PC-3 (cell line): ENCODE measurements around the gene RNLS. TPM values are rescaled to one million over a fixed set of nuclear protein-coding genes. Genes with fewer than 3 reads are reported as not detected.

Source experiments
- ATAC-seq: fragments of 200-7000 bp; cut with Tn5 transposase; 2 replicates; pipeline ENCODE4 v1.9.1; 2020; ENCODE audit warnings: mild to moderate bottlenecking, moderate library complexity
- BruUV-seq: library from RNA; stranded (reverse); fragments of 400-500 nt; replicated peaks from 2 replicates; lab custom pipeline; 2021; lab: Mats Ljungman, UMichigan
- CTCF ChIA-PET: fragments of 300-600 bp; sonication (Branson Sonifier 250); formaldehyde crosslinking; loops from one replicate; lab custom pipeline; 2022; ENCODE audit warnings: antibody characterized with exemption; lab: Charles Lee
- POLR2A ChIA-PET: fragments of 300-600 bp; sonication (Branson Sonifier 250); formaldehyde crosslinking; loops from one replicate; lab custom pipeline; 2022; ENCODE audit warnings: antibody characterized with exemption; ENCODE audit not compliant: unreplicated experiment; lab: Charles Lee
- DNase-seq: peaks from one replicate; pipeline ENCODE4 v3.0.0-alpha.2; 2015
- H2AFZ ChIP-seq: fragments of 300-600 bp; sonication (generic); 2 replicates; pipeline ENCODE4 v1.6.0; 2016; ENCODE audit warnings: antibody characterized with exemption, low read length
- H3F3A ChIP-seq: fragments of 300-600 bp; sonication (generic); one replicate; pipeline ENCODE4 v1.6.0; 2017; ENCODE audit warnings: antibody characterized with exemption, low read length, control low read depth, mild to moderate bottlenecking; ENCODE audit not compliant: unreplicated experiment
- H3K27ac ChIP-seq: fragments of 300-600 bp; sonication (generic); 2 replicates; pipeline ENCODE4 v1.5.1; 2016; ENCODE audit warnings: mild to moderate bottlenecking, low read length
- H3K27me3 ChIP-seq: fragments of 300-600 bp; sonication (generic); 2 replicates; pipeline ENCODE4 v1.6.1; 2016; ENCODE audit warnings: low read length, mixed read lengths
- H3K36me3 ChIP-seq: fragments of 300-600 bp; sonication (generic); 2 replicates; pipeline ENCODE4 v1.6.1; 2016; ENCODE audit warnings: low read depth, mixed run types, low read length, mixed read lengths
- H3K4me1 ChIP-seq: fragments of 300-600 bp; sonication (generic); 2 replicates; pipeline ENCODE4 v1.5.1; 2016; ENCODE audit warnings: low read length; ENCODE audit not compliant: insufficient read depth
- H3K4me2 ChIP-seq: fragments of 300-600 bp; sonication (generic); 2 replicates; pipeline ENCODE4 v1.6.0; 2016; ENCODE audit warnings: low read length
- H3K4me3 ChIP-seq: fragments of 300-600 bp; sonication (generic); 2 replicates; pipeline ENCODE4 v1.5.1; 2016; ENCODE audit warnings: mild to moderate bottlenecking, low read length, mixed read lengths
- H3K79me2 ChIP-seq: fragments of 300-600 bp; sonication (generic); 2 replicates; pipeline ENCODE4 v1.6.1; 2017; ENCODE audit warnings: low read length, mixed read lengths
- H3K9ac ChIP-seq: fragments of 300-600 bp; sonication (generic); 2 replicates; pipeline ENCODE4 v1.6.0; 2016; ENCODE audit warnings: mild to moderate bottlenecking, low read length
- H3K9me2 ChIP-seq: fragments of 300-600 bp; sonication (generic); replicated peaks from 2 replicates; pipeline ENCODE4 v1.6.1; 2016; ENCODE audit warnings: mixed run types, low read length, mixed read lengths
- H3K9me3 ChIP-seq: fragments of 300-600 bp; sonication (generic); 2 replicates; pipeline ENCODE4 v1.6.1; 2016; ENCODE audit warnings: low read length, mixed read lengths
- H4K20me1 ChIP-seq: fragments of 300-600 bp; sonication (generic); 2 replicates; pipeline ENCODE4 v1.6.1; 2016; ENCODE audit warnings: low read length, mixed read lengths
- EZH2 ChIP-seq: fragments of 300-600 bp; sonication (generic); IDR thresholded peaks from one replicate; pipeline ENCODE4 v1.6.1; 2017; ENCODE audit warnings: antibody characterized with exemption, mild to moderate bottlenecking, low read length; ENCODE audit not compliant: unreplicated experiment
- EZH2phosphoT487 ChIP-seq: fragments of 300-600 bp; sonication (generic); IDR thresholded peaks from 2 replicates; pipeline ENCODE4 v1.6.1; 2018; ENCODE audit warnings: mild to moderate bottlenecking, antibody characterized with exemption, low read length, borderline replicate concordance
- intact Hi-C: fragments of 100-400 bp; cut with micrococcal nuclease; formaldehyde crosslinking; loops from 2 replicates; pipeline ENCODE4 v1.9.0; 2023
- total RNA-seq: library from RNA; depleted of rRNA; stranded (reverse); fragments of >200 nt; gene quantifications from 2 replicates; pipeline ENCODE4 v1.2.3, GENCODE V29; 2014
- TF ChIP-seq, protein P1 (sequence below): fragments of 300-600 bp; sonication (generic); conservative IDR thresholded peaks from 2 replicates; pipeline ENCODE4 v1.5.1; 2017; ENCODE audit warnings: antibody characterized with exemption, low read depth, mild to moderate bottlenecking, low read length

Gene RNLS
- total RNA-seq, 1 experiment from 2014 or later = not detected

DNA sequence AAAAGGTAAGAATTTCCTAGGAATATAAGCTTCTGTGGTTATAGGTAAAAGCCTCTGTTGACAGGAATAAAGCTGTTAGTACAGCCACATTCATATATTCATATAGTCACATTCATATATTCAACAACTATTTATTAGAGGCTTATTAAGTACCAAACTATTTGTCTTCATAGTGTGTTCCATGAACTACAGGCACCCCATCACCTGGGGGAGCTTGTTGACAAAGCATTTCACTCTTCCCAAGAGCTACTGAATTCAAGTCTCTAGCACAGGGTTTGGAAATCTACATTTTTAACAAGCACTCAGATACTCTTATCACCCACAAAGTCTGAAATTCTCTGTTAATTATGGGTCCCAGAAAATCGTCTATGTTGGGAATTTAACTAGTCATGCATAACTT is 110.6 kb downstream of the RNLS start:
- no peak overlapping the region for H3K4me3 ChIP-seq
- no peaks in the 10 kb centered on the region for H4K20me1 ChIP-seq
- no peak overlapping the region for H3K27ac ChIP-seq
- no peaks in the 10 kb centered on the region for H3K36me3 ChIP-seq
- ChIA-PET CTCF (no interaction called here), POLR2A (no interaction called here)
- no peaks in the 10 kb centered on the region for H3K27me3 ChIP-seq
- no peak overlapping the region for H3K4me2 ChIP-seq
- no TSS peak for BruUV-seq
- no peaks in the 10 kb centered on the region for H3K4me1 ChIP-seq
- DNase-seq (no peak), ATAC-seq (no peak)
- no peak overlapping the region for H2AFZ ChIP-seq
- intact Hi-C loops = no loop called here
- no peaks in the 10 kb centered on the region for H3K9me2 ChIP-seq
- TF ChIP-seq, protein P1, sequence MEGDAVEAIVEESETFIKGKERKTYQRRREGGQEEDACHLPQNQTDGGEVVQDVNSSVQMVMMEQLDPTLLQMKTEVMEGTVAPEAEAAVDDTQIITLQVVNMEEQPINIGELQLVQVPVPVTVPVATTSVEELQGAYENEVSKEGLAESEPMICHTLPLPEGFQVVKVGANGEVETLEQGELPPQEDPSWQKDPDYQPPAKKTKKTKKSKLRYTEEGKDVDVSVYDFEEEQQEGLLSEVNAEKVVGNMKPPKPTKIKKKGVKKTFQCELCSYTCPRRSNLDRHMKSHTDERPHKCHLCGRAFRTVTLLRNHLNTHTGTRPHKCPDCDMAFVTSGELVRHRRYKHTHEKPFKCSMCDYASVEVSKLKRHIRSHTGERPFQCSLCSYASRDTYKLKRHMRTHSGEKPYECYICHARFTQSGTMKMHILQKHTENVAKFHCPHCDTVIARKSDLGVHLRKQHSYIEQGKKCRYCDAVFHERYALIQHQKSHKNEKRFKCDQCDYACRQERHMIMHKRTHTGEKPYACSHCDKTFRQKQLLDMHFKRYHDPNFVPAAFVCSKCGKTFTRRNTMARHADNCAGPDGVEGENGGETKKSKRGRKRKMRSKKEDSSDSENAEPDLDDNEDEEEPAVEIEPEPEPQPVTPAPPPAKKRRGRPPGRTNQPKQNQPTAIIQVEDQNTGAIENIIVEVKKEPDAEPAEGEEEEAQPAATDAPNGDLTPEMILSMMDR = no peak
- TF ChIP-seq EZH2 = no peak
- no peak for TF ChIP-seq EZH2phosphoT487
- H3F3A ChIP-seq = no peaks in the 10 kb centered on the region
- no peaks in the 10 kb centered on the region for H3K79me2 ChIP-seq
- no peaks in the 10 kb centered on the region for H3K9me3 ChIP-seq
- H3K9ac ChIP-seq = no peak overlapping the region

DNA sequence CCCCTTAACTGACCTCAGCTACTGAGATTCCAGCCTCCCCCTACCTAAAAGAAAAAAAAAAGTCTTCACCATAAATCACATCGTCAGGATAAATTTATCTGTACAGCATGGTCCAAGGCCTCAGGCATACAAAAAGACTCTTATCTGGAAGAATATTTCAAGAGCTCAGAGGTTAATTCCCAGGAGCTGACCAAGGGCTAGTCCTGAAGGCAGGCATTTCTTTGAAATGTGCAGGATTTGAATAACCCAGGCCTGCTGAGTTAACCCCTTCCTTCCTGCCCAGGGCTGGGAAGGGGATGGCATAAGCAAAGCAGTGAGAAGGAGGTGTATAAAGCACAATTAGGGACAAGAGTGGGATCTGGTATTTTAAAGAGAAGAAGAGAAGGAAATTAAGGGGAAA is 111.2 kb downstream of the RNLS start:
- no peaks in the 10 kb centered on the region for H3K9me2 ChIP-seq
- intact Hi-C loops = no loop called here
- no peaks in the 10 kb centered on the region for H3K4me1 ChIP-seq
- no TSS peak for BruUV-seq
- no peaks in the 10 kb centered on the region for H3K36me3 ChIP-seq
- TF ChIP-seq EZH2phosphoT487 = no peak
- TF ChIP-seq, protein P1 = no peak
- no peak for TF ChIP-seq EZH2
- ChIA-PET POLR2A (no interaction called here), CTCF (no interaction called here)
- H3K9ac ChIP-seq = no peak overlapping the region
- no peak overlapping the region for H3K4me2 ChIP-seq
- DNase-seq = no peak
- H3K79me2 ChIP-seq = no peaks in the 10 kb centered on the region
- no peak overlapping the region for H3K4me3 ChIP-seq
- no peaks in the 10 kb centered on the region for H4K20me1 ChIP-seq
- no peak overlapping the region for H3K27ac ChIP-seq
- H3K27me3 ChIP-seq = no peaks in the 10 kb centered on the region
- ATAC-seq = no peak
- H2AFZ ChIP-seq = no peak overlapping the region
- H3K9me3 ChIP-seq = no peaks in the 10 kb centered on the region
- no peaks in the 10 kb centered on the region for H3F3A ChIP-seq

DNA sequence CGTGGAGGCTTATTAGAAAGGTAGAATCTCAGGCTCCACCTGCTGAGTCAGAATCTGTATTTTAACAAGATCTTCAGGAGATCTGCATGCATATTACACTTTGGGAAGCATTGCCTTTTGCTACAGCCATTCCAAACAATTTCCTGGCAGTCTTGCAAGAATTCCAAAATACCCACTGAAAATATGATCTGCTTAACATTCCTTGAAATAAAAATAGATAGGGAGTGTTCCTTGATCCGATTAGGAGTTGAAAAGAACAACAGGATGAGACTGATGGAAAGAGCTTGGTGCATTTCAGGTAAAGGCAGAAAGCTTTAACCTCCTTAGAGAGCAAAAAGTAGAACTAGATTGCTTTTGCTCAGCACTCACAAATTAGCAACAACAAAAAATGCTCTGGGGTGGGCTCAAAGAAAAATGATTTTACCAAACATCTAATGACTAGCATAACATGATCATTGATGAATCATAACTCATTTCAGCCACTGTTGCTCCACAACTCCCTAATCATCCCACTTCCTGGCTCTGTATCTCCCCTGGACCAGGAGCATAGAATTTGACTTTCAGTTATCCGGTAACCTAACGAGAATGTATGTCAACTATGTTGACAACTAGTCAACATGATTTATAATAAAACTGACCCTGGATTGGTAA is 115.2 kb downstream of the RNLS start:
- no peak overlapping the region for H3K27ac ChIP-seq
- H3K36me3 ChIP-seq = no peaks in the 10 kb centered on the region
- no peaks in the 10 kb centered on the region for H3K79me2 ChIP-seq
- intact Hi-C loops = no loop called here
- H3K27me3 ChIP-seq = no peaks in the 10 kb centered on the region
- H3K9me3 ChIP-seq = no peaks in the 10 kb centered on the region
- ATAC-seq = no peak
- ChIA-PET POLR2A (no interaction called here), CTCF (no interaction called here)
- no peak overlapping the region for H3K4me2 ChIP-seq
- no peak overlapping the region for H3K9ac ChIP-seq
- no peaks in the 10 kb centered on the region for H3K9me2 ChIP-seq
- no TSS peak for BruUV-seq
- no peak for DNase-seq
- TF ChIP-seq EZH2phosphoT487 = no peak
- TF ChIP-seq EZH2 = no peak
- TF ChIP-seq, protein P1 = no peak
- no peak overlapping the region for H2AFZ ChIP-seq
- no peak overlapping the region for H3K4me3 ChIP-seq
- no peaks in the 10 kb centered on the region for H3F3A ChIP-seq
- H4K20me1 ChIP-seq = no peaks in the 10 kb centered on the region
- H3K4me1 ChIP-seq = no peaks in the 10 kb centered on the region
